Gastroesophageal sphincter (tissue), 4 donors: ENCODE measurements around the gene ARF3. TPM values are rescaled to one million over a fixed set of nuclear protein-coding genes. Genes with fewer than 3 reads are reported as not detected.

Source experiments
- ATAC-seq: fragments of 150-250 bp; one replicate; pipeline ENCODE4 v1.9.1; 2016; ENCODE audit warnings: mild to moderate bottlenecking, moderate library complexity
- H3K27ac ChIP-seq, 4 donors: fragments of 200-600 bp; sonication (generic) in 3 of 4; 1 replicate in 3 of 4; 2 replicates in 1 of 4; pipeline ENCODE4 v1.5.1; 2016 to 2019
- H3K27me3 ChIP-seq: fragments of 200-600 bp; sonication (generic); one replicate; pipeline ENCODE4 v1.5.1; 2019
- H3K36me3 ChIP-seq, 2 donors: fragments of 200-600 bp; sonication (generic); one replicate each; pipeline ENCODE4 v1.5.1; 2019; ENCODE audit warnings: control low read depth in 1 of 2
- H3K4me1 ChIP-seq, 3 donors: fragments of 200-600 bp; sonication (generic); 1 replicate in 2 of 3; 2 replicates in 1 of 3; pipeline ENCODE4 v1.5.1; 2016 to 2019; ENCODE audit warnings: control low read depth in 2 of 3
- H3K4me3 ChIP-seq, 2 donors: fragments of 200-600 bp; sonication (generic); one replicate each; pipeline ENCODE4 v1.5.1; 2019; ENCODE audit warnings: mild to moderate bottlenecking in 1 of 2, moderate library complexity in 1 of 2
- H3K9me3 ChIP-seq, 3 donors: fragments of 200-600 bp; sonication (generic); one replicate each; pipeline ENCODE4 v1.5.1; 2017 to 2019; ENCODE audit warnings: control low read depth in 2 of 3
- CTCF ChIP-seq, 4 experiments: fragments of 200-600 bp in 2 of 4; fragments of 450-650 bp in 2 of 4; sonication (generic) in 1 of 4; IDR thresholded peaks; one replicate each; pipeline ENCODE4 v1.5.1; 2017 to 2019; ENCODE audit warnings: antibody characterized with exemption in 4 of 4, mild to moderate bottlenecking in 2 of 4, moderate library complexity in 2 of 4
- EP300 ChIP-seq: sonication (generic); formaldehyde crosslinking; IDR thresholded peaks from one replicate; pipeline ENCODE4 v1.6.1; 2017; ENCODE audit warnings: antibody characterized with exemption, mild to moderate bottlenecking
- POLR2A ChIP-seq, 2 donors: fragments of 450-650 bp; IDR thresholded peaks; one replicate each; pipeline ENCODE4 v1.6.1; 2017; ENCODE audit warnings: antibody characterized with exemption in 2 of 2, mild to moderate bottlenecking in 2 of 2, moderate library complexity in 1 of 2
- POLR2AphosphoS5 ChIP-seq: sonication (generic); formaldehyde crosslinking; IDR thresholded peaks from one replicate; pipeline ENCODE4 v1.6.1; 2017; ENCODE audit warnings: antibody characterized with exemption
- WGBS, 2 donors: methylation state at CpG; one replicate each; pipeline ENCODE4 v1.1.5; 2018; ENCODE audit warnings: low coverage in 1 of 2; 5-methylcytosine and 5-hydroxymethylcytosine counted together
- total RNA-seq, 4 donors: library from RNA; depleted of rRNA; stranded (reverse); fragments of >200 nt; gene quantifications; one replicate each; pipeline ENCODE4 v1.1.0, GENCODE V29; 2016

ARF3 gene
- total RNA-seq, 4 donors from 2014 or later = 52.6 to 91.6 (median 83.1) TPM

DNA sequence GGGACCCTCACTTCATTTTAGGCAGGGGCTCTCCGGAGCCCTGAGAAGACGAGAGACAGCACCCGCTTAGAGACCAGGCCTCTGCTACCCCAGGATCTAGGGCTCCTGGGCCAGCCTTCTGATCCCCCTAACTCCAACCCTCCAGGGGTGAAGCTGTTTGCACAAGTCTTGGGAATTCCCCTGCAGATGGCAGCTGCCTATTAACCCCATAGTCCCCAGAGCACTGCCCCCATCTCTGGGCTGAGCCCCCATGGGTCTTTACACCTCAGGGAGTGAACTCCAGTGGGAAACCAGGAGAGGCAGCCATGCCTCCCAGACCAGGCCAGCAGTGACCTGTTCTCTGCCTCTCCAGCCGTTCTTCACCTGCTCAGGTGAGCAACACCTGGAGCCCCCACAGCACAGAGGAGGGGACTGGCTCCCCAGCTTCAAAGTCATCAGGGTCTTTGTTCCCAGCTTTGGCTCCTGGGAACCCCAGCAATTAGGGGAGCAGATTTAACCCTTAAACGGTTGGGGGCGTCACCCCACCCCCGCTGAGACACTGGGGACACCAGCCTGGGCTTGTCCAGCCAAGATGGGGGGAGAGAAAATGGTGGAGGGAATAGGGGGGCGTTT is 12.0 kb upstream of the ARF3 start:
- Histone ChIP-seq H3K9me3 (no peaks in the 10 kb centered on the region), H3K4me1 (peaks cover 0 to 48% (median 16%) of the 10 kb centered on the region in 3 donors), H3K36me3 (no peaks in the 10 kb centered on the region), H3K27ac (no peak overlapping the region), H3K27me3 (peaks cover 69% of the 10 kb centered on the region), H3K4me3 (peak overlapping the region in 1 of 2 donors; percentile 35)
- ATAC-seq = no peak
- WGBS, 2 donors = 6 to 52% methylated on average over 2 to 3 of the region's 8 CpGs
- no peak for TF ChIP-seq CTCF (IDR thresholded peaks at IDR 0.05)
- no peak for TF ChIP-seq POLR2A (IDR thresholded peaks at IDR 0.05)
- no peak for TF ChIP-seq EP300
- no peak for TF ChIP-seq POLR2AphosphoS5

DNA sequence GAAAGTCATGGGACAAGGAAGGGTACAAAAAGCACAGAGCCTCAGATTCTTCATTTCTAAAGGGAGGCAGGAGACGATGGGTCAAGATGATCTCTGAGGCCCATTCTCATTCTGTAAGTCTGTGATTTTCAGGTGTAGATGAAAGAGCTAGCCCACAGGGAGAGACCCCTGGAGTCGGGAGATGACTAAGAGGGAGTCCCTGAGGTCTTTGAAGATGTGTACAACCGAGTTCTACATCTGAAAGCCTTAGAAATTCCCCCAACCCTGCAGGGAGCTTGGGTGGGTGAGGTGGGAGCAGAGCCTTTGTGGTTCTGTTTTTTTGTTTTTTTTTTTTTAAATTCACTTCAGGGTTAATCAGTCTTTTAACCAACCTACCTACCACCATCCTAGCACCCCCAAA is 11.2 kb upstream of the ARF3 start:
- ATAC-seq = no peak
- Histone ChIP-seq H3K9me3 (no peaks in the 10 kb centered on the region), H3K36me3 (no peaks in the 10 kb centered on the region), H3K4me3 (no peak overlapping the region), H3K27me3 (peaks cover 69% of the 10 kb centered on the region), H3K4me1 (peaks cover 0 to 43% (median 16%) of the 10 kb centered on the region in 3 donors), H3K27ac (no peak overlapping the region)
- TF ChIP-seq EP300 (no peak), POLR2A (IDR thresholded peaks at IDR 0.05) (no peak), POLR2AphosphoS5 (no peak), CTCF (IDR thresholded peaks at IDR 0.05) (no peak)
- 91 to 100% methylated on average over 1 to 3 of the region's 3 CpGs for WGBS, 2 donors

GRCh38 chr12:48967991-48968390 is 10.7 kb upstream of the ARF3 start:
- H3K4me1 ChIP-seq = peaks cover 0 to 38% (median 16%) of the 10 kb centered on the region in 3 donors
- WGBS, 2 donors = 62% methylated on average over 2 of the region's 7 CpGs; no CpG with 5 or more reads in 1 of the 2 donors
- H3K27me3 ChIP-seq = peaks cover 69% of the 10 kb centered on the region
- H3K9me3 ChIP-seq = no peaks in the 10 kb centered on the region
- H3K36me3 ChIP-seq = no peaks in the 10 kb centered on the region
- no peak for ATAC-seq
- no peak overlapping the region for H3K27ac ChIP-seq
- TF ChIP-seq EP300 (no peak), POLR2A (IDR thresholded peaks at IDR 0.05) (no peak), CTCF (IDR thresholded peaks at IDR 0.05) (no peak), POLR2AphosphoS5 (no peak)
- no peak overlapping the region for H3K4me3 ChIP-seq

- H3K27ac ChIP-seq = no peak overlapping the region
- TF ChIP-seq CTCF (IDR thresholded peaks at IDR 0.05) = no peak
- TF ChIP-seq EP300 = no peak
- TF ChIP-seq POLR2A (IDR thresholded peaks at IDR 0.05) = no peak
- TF ChIP-seq POLR2AphosphoS5 = no peak
- ATAC-seq = no peak
- H3K4me1 ChIP-seq = peaks cover 0 to 22% (median 10%) of the 10 kb centered on the region in 3 donors
- WGBS, 2 donors = 50% methylated on average over 2 of the region's 20 CpGs; no CpG with 5 or more reads in 1 of the 2 donors
- H3K36me3 ChIP-seq = no peaks in the 10 kb centered on the region
- peaks cover 63% of the 10 kb centered on the region for H3K27me3 ChIP-seq
- no peaks in the 10 kb centered on the region for H3K9me3 ChIP-seq
- H3K4me3 ChIP-seq = no peak overlapping the region
Observed at GRCh38 chr12:48966177-48966895, 9.0 kb upstream of the ARF3 start.
